ENCODE results near the gene ZNF608. TPM values are rescaled to one million over a fixed set of nuclear protein-coding genes. Genes with fewer than 3 reads are reported as not detected.

ZNF608 gene
- total RNA-seq, 1 experiment from 2014 or later = 0.95 TPM

GRCh38 chr5:124714910-124715309 lies 31.5 kb downstream of the ZNF608 start:
- ChIA-PET POLR2A (ENCODE audit: unreplicated experiment) (no interaction called here), CTCF (no interaction called here)
- Histone ChIP-seq H3K79me2 (ENCODE audit: low read length) (no peaks in the 10 kb centered on the region), H3K9ac (ENCODE audit: low read length) (no peak overlapping the region), H3K4me3 (ENCODE audit: low read length) (no peak overlapping the region), H3K36me3 (ENCODE audit: low read depth, low read length) (no peaks in the 10 kb centered on the region), H3K9me3 (ENCODE audit: low read length) (no peaks in the 10 kb centered on the region), H2AFZ (ENCODE audit: low read length) (no peak overlapping the region), H3K4me2 (ENCODE audit: low read length) (no peak overlapping the region), H3K27ac (ENCODE audit: low read length) (no peak overlapping the region), H3F3A (ENCODE audit: low read length, unreplicated experiment) (no peaks in the 10 kb centered on the region), H3K4me1 (ENCODE audit: insufficient read depth, low read length) (no peaks in the 10 kb centered on the region), H3K9me2 (replicated peaks; ENCODE audit: low read length) (no peaks in the 10 kb centered on the region), H3K27me3 (ENCODE audit: low read length) (no peaks in the 10 kb centered on the region), H4K20me1 (ENCODE audit: low read length) (no peaks in the 10 kb centered on the region)
- TF ChIP-seq EZH2 (IDR thresholded peaks at IDR 0.05; ENCODE audit: low read length, unreplicated experiment) (no peak), EZH2phosphoT487 (IDR thresholded peaks at IDR 0.05; ENCODE audit: borderline replicate concordance, low read length) (no peak), CTCF (conservative IDR thresholded peaks at IDR 0.05; ENCODE audit: low read depth, low read length) (no peak)
- DNase-seq (no peak), ATAC-seq (no peak)
- BruUV-seq (replicated peaks) = no TSS peak
- intact Hi-C loops (cut with micrococcal nuclease) = no loop called here

- TF ChIP-seq EZH2 (IDR thresholded peaks at IDR 0.05; ENCODE audit: low read length, unreplicated experiment) = no peak
- no peak for TF ChIP-seq CTCF (conservative IDR thresholded peaks at IDR 0.05; ENCODE audit: low read depth, low read length)
- Histone ChIP-seq H3K79me2 (ENCODE audit: low read length) (no peaks in the 10 kb centered on the region), H3K9me2 (replicated peaks; ENCODE audit: low read length) (no peaks in the 10 kb centered on the region), H3K27ac (ENCODE audit: low read length) (no peak overlapping the region), H4K20me1 (ENCODE audit: low read length) (no peaks in the 10 kb centered on the region), H2AFZ (ENCODE audit: low read length) (no peak overlapping the region), H3K9ac (ENCODE audit: low read length) (no peak overlapping the region), H3K9me3 (ENCODE audit: low read length) (no peaks in the 10 kb centered on the region), H3K4me1 (ENCODE audit: insufficient read depth, low read length) (no peaks in the 10 kb centered on the region), H3K27me3 (ENCODE audit: low read length) (no peaks in the 10 kb centered on the region), H3K36me3 (ENCODE audit: low read depth, low read length) (no peaks in the 10 kb centered on the region), H3K4me3 (ENCODE audit: low read length) (no peak overlapping the region), H3F3A (ENCODE audit: low read length, unreplicated experiment) (no peaks in the 10 kb centered on the region), H3K4me2 (ENCODE audit: low read length) (no peak overlapping the region)
- BruUV-seq (replicated peaks) = no TSS peak
- ChIA-PET POLR2A (ENCODE audit: unreplicated experiment) (no interaction called here), CTCF (no interaction called here)
- DNase-seq (no peak), ATAC-seq (no peak)
- intact Hi-C loops (cut with micrococcal nuclease) = no loop called here
Measured at GRCh38 chr5:124713595-124713994, 32.8 kb downstream of the ZNF608 start.

- Histone ChIP-seq H4K20me1 (ENCODE audit: low read length) (no peaks in the 10 kb centered on the region), H3K9me2 (replicated peaks; ENCODE audit: low read length) (no peaks in the 10 kb centered on the region), H3K79me2 (ENCODE audit: low read length) (no peaks in the 10 kb centered on the region), H3K4me1 (ENCODE audit: insufficient read depth, low read length) (no peaks in the 10 kb centered on the region), H3K27ac (ENCODE audit: low read length) (no peak overlapping the region), H3K9ac (ENCODE audit: low read length) (no peak overlapping the region), H3K36me3 (ENCODE audit: low read depth, low read length) (no peaks in the 10 kb centered on the region), H3K27me3 (ENCODE audit: low read length) (no peaks in the 10 kb centered on the region), H2AFZ (ENCODE audit: low read length) (no peak overlapping the region), H3F3A (ENCODE audit: low read length, unreplicated experiment) (no peaks in the 10 kb centered on the region), H3K9me3 (ENCODE audit: low read length) (no peaks in the 10 kb centered on the region), H3K4me2 (ENCODE audit: low read length) (no peak overlapping the region), H3K4me3 (ENCODE audit: low read length) (no peak overlapping the region)
- DNase-seq (no peak), ATAC-seq (no peak)
- intact Hi-C loops (cut with micrococcal nuclease) = no loop called here
- no TSS peak for BruUV-seq (replicated peaks)
- TF ChIP-seq EZH2 (IDR thresholded peaks at IDR 0.05; ENCODE audit: low read length, unreplicated experiment) (no peak), CTCF (conservative IDR thresholded peaks at IDR 0.05; ENCODE audit: low read depth, low read length) (no peak), EZH2phosphoT487 (IDR thresholded peaks at IDR 0.05; ENCODE audit: borderline replicate concordance, low read length) (no peak)
- ChIA-PET CTCF (no interaction called here), POLR2A (ENCODE audit: unreplicated experiment) (interaction anchor here (0.6 kb wide), 1 partner anchor 34 kb away, joined by 3 read pairs; no protein-coding TSS in a partner anchor)
Measured at GRCh38 chr5:124712731-124713305, 33.6 kb downstream of the ZNF608 start.

All from PC-3 (cell line).